SK-N-MC (cell line): ENCODE measurements around the gene ATP8B3.
A peak's percentile ranks its signal among the peaks of the same experiment; 100 is the strongest.

Experiments used
- DNase-seq: peaks from one replicate; pipeline ENCODE4 v3.0.0-alpha.2; 2011; ENCODE audit warnings: low read depth, low spot score
- H3K27ac ChIP-seq: fragments of 200-600 bp; sonication (generic); 2 replicates; pipeline ENCODE4 v1.5.1; 2016; ENCODE audit warnings: mixed run types
- H3K36me3 ChIP-seq: fragments of 200-600 bp; sonication (generic); 2 replicates; pipeline ENCODE4 v1.6.1; 2017; ENCODE audit warnings: antibody characterized with exemption, low read length, mixed read lengths; ENCODE audit not compliant: insufficient read depth
- H3K4me3 ChIP-seq: fragments of 200-600 bp; sonication (generic); 2 replicates; pipeline ENCODE4 v1.5.1; 2016
- H3K9ac ChIP-seq: fragments of 200-600 bp; sonication (generic); 2 replicates; pipeline ENCODE4 v1.8.0; 2017; ENCODE audit warnings: mixed run types, mixed read lengths; ENCODE audit not compliant: insufficient read length
- H3K9me3 ChIP-seq: fragments of 200-600 bp; sonication (generic); 2 replicates; pipeline ENCODE4 v1.6.1; 2017; ENCODE audit warnings: low read depth, mild to moderate bottlenecking, antibody characterized with exemption, low read length, moderate library complexity, mixed read lengths
- EZH2 ChIP-seq: fragments of 200-600 bp; sonication (generic); IDR thresholded peaks from one replicate; pipeline ENCODE4 v1.6.1; 2017; ENCODE audit warnings: antibody characterized with exemption
- FOXP2 ChIP-seq: optimal IDR thresholded peaks from 2 replicates; pipeline ENCODE3; 2011; ENCODE audit warnings: mild to moderate bottlenecking, moderate library complexity; ENCODE audit not compliant: insufficient read depth; ENCODE audit errors: extremely low read length, control extremely low read depth
- POLR2AphosphoS5 ChIP-seq: IDR thresholded peaks from 2 replicates; pipeline ENCODE4 v1.6.1; 2012; ENCODE audit warnings: mild to moderate bottlenecking, low read depth, low read length, borderline replicate concordance

The ATP8B3 gene

GRCh38 chr19:1748115-1748872 lies 63.8 kb downstream of the ATP8B3 start:
- no peak for TF ChIP-seq POLR2AphosphoS5
- TF ChIP-seq FOXP2 = no peak
- TF ChIP-seq EZH2 = peak; percentile 71
- DNase-seq = no peak
- Histone ChIP-seq H3K36me3 (no peaks in the 10 kb centered on the region), H3K27ac (no peak overlapping the region), H3K9me3 (no peaks in the 10 kb centered on the region), H3K4me3 (no peak overlapping the region), H3K9ac (no peak overlapping the region)

DNA sequence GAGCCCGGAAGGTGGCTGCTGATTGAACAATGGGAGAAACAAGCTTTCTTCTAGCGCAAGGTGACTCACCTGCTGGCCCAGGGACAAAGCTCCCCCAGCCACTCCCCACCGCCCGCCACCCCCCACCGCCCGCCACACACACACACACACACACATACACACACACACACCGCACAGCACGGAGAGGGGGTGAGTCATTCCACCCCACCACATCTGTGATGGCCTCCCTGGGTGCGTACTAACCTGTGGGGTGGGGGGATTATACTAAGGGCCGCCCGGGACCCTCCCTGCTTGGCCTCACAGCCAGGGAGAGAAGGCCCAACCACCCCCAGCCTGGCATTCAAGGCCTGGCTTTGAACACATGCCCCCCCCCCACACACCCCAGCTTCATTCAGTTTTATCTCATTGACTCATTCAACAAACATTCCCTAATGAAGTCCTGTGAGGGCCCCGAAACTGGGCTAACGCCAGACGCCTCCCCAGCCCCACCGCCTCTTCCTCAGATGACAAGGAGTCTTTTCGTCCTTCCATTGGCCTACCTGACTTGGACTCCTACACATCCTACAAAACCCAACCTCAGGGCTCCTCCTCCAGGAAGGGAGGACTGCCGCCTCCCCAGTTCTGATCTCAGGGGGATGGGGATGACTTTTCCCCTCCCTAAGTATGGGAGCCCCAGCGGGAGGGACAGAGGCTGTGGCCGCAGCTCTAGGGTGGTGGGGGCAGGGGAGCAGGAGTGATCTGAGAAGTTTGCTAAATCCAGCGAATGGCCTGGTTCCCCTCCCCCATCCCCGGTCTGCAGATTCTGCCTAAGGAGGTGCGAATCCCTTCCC lies 64.6 kb downstream of the ATP8B3 start:
- no peak for TF ChIP-seq EZH2
- TF ChIP-seq FOXP2 = no peak
- TF ChIP-seq POLR2AphosphoS5 = no peak
- H3K27ac ChIP-seq = no peak overlapping the region
- H3K36me3 ChIP-seq = no peaks in the 10 kb centered on the region
- no peak overlapping the region for H3K4me3 ChIP-seq
- H3K9me3 ChIP-seq = no peaks in the 10 kb centered on the region
- no peak overlapping the region for H3K9ac ChIP-seq
- no peak for DNase-seq

DNA sequence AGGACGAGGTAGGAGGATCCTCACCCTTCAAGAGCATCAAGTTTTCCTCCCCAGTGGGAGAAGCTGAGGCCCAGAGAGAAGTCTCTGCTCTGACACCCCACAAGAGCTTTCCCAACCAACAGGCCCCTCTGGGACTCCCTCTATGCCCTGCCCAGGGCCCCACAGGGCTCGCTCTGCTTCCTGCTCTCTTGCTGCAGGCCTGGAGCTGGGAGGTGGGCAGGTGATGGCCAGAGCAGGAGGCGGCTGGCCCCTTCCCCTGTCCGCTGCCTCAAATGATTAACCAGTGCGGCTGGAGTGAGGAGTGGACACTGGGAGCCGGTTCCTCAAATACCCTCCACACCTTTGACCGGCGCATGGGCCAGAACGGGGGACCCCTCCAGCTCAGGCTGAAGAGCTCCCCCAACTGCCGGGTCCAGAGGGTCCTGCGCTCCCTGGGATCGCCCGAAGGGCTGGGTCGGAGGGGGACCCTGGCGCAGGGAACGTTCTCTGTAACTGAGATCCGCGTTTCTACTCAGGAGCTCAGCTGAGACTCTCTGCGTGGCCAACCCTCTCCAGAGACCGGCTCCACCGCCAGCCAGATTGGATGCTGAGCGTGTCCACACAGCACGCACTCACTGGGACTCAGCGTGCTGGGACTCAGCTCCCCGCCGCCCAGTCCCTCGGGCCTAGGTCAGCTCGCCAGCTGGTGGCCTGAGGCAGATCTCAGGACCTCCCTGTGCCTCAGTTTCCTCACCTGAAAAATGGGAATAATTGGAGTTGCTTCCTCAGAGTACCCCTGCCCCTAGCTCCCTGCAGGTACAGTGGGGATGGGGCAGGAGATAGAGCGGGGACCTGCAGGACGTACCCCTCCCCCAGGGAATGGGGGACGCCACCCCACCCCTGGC lies 65.4 kb downstream of the ATP8B3 start:
- no peaks in the 10 kb centered on the region for H3K9me3 ChIP-seq
- H3K4me3 ChIP-seq = no peak overlapping the region
- no peak for DNase-seq
- no peak for TF ChIP-seq FOXP2
- TF ChIP-seq EZH2 = peak; percentile 40
- no peak overlapping the region for H3K27ac ChIP-seq
- H3K9ac ChIP-seq = no peak overlapping the region
- H3K36me3 ChIP-seq = no peaks in the 10 kb centered on the region

- Histone ChIP-seq H3K9me3 (no peaks in the 10 kb centered on the region), H3K27ac (no peak overlapping the region), H3K4me3 (peak overlapping the region; percentile 63), H3K9ac (no peak overlapping the region), H3K36me3 (no peaks in the 10 kb centered on the region)
- no peak for DNase-seq
- no peak for TF ChIP-seq EZH2
- no peak for TF ChIP-seq POLR2AphosphoS5
- no peak for TF ChIP-seq FOXP2
Measured at GRCh38 chr19:1745589-1746031, 66.5 kb downstream of the ATP8B3 start.

DNA sequence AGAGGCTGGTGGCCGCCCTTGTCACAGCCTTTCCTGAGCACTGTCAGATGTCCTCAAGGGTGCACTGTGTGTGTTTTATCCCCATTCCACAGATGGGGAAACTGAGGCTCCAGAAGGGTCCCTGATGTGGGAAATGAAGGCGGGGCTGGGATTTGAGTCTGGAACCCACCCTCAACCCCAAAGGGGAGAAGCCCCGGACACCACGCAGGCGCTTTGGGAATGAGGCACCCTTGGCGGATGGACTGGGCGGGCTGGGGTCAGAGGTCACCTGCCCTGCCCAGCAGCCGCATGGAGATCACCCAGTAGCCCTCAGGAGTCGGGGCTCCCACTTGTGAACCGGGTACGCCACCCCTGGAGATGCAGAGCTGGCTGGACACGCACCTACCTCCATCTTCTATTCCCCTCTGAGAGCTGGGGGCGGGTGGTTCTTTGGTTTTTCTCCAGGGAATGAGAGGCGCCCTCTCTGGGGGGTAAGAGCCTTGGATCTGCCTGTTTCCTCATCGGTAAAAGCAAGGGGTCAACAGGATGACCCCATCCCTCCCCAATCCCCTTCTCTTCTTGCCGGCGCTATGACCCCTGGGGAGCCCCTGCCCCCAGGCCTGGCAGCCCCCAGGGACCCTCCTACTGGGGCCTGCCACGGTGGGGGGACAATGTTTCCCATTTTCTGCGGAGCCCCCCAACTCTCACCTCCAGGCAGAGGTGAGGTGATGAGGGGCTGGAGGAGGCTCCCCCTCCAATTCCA lies 67.1 kb downstream of the ATP8B3 start:
- DNase-seq = no peak

DNA sequence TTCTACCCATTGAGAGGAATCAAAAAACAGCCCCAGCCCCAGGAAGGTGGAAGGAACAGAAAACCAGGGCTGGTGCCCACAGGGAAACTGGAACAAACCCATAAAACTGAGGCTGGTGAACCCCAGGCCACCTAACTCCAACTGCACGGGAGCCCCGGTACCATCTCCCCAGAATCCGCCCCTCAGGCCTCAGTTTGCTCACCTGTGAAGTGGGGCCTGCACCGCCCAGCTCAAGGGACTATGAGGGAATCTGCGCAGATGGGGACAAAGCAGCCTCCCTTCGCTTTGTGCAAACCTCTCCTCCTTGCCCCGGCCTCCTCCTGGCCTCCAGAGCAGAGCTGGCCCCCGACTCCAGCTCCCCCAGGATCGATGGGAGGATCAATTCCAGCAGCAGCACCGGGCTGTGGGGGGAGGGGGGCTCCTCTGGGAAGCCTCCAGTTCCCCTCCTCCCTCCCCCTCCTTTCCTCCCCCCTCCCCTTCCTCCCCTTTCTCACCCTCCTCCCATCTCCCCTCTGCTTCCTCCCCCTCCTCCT lies 67.9 kb downstream of the ATP8B3 start:
- TF ChIP-seq POLR2AphosphoS5 (no peak), FOXP2 (no peak), EZH2 (no peak)
- Histone ChIP-seq H3K9me3 (no peaks in the 10 kb centered on the region), H3K36me3 (no peaks in the 10 kb centered on the region), H3K4me3 (no peak overlapping the region), H3K27ac (no peak overlapping the region), H3K9ac (no peak overlapping the region)
- DNase-seq = no peak

More for the DNA sequence above, 67.1 kb downstream of the ATP8B3 start:
- Histone ChIP-seq H3K4me3 (peak overlapping the region; percentile 63), H3K9me3 (no peaks in the 10 kb centered on the region), H3K36me3 (no peaks in the 10 kb centered on the region), H3K9ac (no peak overlapping the region), H3K27ac (no peak overlapping the region)
- TF ChIP-seq FOXP2 = no peak
- TF ChIP-seq POLR2AphosphoS5 = no peak
- TF ChIP-seq EZH2 = no peak

DNA sequence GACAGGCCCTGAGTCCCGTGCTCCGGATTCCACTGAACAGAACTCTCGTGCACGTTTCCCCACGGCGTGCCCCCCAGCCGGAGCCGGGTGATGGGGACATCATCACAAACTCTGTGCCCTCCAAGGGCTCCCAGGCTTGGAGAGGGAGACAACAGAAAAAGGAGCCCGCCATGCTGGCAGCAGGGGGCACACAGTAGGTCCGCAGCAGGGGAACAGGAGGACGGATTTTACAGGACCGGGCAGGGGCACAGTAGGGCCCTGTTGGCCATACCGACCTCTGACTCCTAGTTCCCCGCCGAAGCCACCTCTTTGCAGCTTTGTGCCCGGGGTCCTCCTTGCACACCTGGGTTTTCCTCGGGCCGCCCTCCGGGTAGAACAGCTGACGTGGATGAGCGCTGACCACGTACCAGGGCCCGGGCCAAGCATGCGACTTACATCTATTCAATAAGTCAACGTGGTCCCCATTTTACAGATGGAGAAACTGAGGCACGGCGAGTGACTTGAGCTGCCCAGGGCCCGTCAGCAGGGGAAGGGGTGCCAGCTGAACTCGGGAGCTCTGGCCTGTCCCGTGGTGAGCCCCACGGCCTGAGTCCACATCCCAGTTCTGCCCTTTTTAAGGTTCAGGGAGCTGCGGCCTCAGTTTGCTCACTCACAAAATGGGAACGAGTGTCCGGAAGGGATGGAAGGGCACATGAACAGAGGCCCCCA lies 68.9 kb downstream of the ATP8B3 start:
- no peaks in the 10 kb centered on the region for H3K9me3 ChIP-seq
- no peak overlapping the region for H3K9ac ChIP-seq
- H3K27ac ChIP-seq = no peak overlapping the region
- no peak for DNase-seq
- H3K4me3 ChIP-seq = no peak overlapping the region
- TF ChIP-seq EZH2 (no peak), FOXP2 (no peak), POLR2AphosphoS5 (no peak)
- no peaks in the 10 kb centered on the region for H3K36me3 ChIP-seq
